T-helper 2 cell (primary cell): ENCODE measurements around the gene CFAP97D1.
"Not testable (repeated sequence)": the region's sequence is repeated elsewhere in the genome, so short reads cannot be mapped to it uniquely, and the experiment has no call there.

ENCODE experiments used
- DNase-seq, 5 experiments: peaks; one replicate each; pipeline versions ENCODE4 v3.0.0 to v3.0.0-alpha.2; 2012 to 2022

Gene CFAP97D1

DNA sequence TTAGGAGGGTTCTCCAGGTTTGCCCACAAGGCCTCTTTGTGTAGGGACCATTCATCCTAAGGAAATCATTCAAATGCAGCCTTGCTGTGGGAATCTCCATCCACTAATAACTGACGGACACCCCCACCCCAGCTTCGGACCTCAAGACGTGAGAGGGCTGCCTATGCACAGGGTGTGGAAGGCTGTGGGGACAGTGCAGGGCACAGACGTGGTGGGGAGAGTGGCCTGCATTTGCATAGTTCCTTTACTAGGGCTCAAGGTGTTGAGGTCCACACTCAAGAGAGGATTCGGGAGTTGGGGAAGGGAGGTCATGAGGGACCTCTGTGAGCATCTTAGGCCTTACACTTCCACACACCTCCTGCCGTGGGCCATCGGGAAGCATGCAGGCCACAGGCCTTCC lies 11.3 kb upstream of the CFAP97D1 start:
- no peak for DNase-seq

DNA sequence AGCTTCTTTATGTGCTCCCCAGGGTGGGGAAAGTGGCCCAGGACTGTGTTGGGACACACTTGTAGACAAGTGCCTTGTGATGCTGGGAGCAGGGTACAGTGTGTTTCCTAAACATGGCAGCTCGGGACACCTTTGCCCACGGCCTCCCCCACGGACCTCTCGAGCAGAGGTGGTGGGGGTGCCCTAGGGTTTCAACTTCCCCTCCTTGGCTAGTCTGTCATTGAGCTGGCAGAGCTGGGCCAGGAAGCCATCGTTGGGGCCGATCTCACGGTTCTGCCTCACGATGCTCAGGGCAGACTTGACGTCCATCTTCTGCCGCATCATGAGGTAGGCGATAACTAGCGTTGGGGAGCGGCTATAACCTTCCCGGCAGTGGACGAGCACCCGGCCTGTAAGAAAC lies 10.8 kb upstream of the CFAP97D1 start:
- DNase-seq: no peak

- no peak for DNase-seq
Observed at GRCh38 chr17:43769859-43770258, 10.4 kb upstream of the CFAP97D1 start.

DNA sequence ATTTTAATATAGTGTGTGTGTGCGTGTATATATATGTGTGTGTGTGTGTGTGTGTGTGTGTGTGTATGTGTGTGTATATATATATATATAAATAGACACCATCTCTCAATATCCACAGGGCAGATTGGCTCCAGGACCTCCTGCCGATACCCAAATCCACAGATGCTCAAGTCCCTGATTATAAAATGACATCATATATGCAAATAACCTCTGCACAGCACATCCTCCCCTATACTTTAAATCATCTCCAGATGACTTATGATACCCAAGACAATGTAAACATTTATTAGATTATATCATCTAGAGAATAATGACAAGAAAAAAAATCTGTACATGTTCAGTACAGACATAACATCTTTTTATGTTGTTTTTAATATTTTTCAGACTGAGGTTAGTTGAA lies 9.3 kb upstream of the CFAP97D1 start:
- DNase-seq: no peak

GRCh38 chr17:43771463-43771862 lies 8.8 kb upstream of the CFAP97D1 start:
- DNase-seq: no peak

DNA sequence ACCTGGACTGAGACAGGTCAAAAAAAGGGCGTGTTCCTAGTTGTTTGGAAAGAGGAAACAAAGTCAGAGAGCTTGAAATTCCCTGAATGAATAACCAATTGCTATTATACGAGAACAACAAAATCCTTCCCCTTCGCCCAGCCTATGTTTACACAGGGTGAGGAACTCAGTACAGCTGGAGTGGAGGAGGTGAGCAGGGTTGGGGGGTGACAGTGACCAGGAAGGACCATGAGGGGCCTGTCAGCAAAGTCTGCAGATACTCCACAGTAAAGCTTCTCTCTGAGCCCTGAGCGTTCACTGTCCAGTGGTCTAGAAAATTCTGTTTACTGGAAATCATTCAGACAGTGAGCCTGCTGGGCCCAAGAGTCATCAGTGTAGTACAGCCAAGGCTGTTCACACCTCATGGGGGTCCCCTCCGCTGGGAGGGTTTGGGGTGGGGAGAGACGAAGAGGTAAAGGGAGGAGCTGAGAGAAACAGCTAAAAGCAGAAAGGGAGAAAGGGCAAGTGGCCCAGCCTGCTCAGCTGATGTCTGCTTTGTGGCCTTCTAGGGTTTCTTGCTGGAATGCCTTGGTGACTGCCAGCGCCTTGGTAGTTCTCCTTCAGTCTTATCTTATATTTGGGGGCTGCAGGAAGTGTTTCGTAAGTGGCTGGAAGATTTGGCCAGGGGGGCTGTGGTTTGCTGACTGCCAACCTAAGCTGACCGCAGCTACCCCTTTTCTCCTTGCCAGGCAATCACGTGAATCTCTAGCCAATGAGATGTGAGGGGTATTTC lies 7.2 kb upstream of the CFAP97D1 start:
- no peak for DNase-seq

- no peak for DNase-seq
Observed at GRCh38 chr17:43774304-43775250, 5.7 kb upstream of the CFAP97D1 start.

DNA sequence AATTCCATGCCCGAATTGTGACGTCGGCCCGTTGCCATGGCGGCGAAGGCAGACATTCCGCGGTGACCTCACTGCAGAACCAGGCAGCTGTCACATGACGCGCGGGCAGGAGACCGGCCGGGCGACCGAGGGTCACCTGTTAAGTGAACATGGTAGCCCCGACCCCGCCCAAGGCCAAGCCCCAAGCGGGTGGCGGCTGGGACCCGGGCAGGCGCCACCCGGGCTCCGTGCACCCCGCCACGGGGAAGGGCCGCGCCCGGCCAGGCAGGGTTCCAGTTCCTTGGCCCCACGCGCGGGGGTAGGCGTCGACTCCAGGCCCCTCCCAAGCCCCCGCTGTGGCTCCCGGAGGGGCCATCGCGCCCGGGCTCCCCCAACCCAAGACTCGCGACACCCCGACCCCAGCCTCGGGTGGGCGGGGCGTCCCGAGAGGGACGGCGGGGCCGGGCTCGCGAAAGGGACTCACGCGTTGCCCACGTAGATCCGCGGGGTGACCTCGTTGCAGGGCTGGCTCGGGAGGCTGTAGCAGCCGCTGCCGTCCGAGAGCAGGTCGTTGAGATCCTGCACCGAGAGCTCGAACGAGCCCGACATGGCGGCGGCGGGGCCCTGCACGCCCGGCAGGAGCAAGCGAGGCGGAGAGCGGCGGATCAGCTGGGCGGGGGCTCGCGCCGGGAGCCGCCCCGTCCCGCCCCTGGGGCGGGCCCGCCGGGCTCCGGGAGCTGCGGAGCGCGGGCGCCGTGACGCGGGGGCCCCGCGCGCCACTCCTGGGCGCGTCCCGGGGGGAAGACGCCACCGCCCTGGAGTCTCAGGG lies 1.7 kb upstream of the CFAP97D1 start, which contains the start of gene DUSP3:
Gene DUSP3 (minus strand): TSS at position 641 of the 808 bp plus-strand sequence. CDS start 53 bp downstream, at position 588.
- peak; percentile 56 to 81 (median 58) for DNase-seq

DNA sequence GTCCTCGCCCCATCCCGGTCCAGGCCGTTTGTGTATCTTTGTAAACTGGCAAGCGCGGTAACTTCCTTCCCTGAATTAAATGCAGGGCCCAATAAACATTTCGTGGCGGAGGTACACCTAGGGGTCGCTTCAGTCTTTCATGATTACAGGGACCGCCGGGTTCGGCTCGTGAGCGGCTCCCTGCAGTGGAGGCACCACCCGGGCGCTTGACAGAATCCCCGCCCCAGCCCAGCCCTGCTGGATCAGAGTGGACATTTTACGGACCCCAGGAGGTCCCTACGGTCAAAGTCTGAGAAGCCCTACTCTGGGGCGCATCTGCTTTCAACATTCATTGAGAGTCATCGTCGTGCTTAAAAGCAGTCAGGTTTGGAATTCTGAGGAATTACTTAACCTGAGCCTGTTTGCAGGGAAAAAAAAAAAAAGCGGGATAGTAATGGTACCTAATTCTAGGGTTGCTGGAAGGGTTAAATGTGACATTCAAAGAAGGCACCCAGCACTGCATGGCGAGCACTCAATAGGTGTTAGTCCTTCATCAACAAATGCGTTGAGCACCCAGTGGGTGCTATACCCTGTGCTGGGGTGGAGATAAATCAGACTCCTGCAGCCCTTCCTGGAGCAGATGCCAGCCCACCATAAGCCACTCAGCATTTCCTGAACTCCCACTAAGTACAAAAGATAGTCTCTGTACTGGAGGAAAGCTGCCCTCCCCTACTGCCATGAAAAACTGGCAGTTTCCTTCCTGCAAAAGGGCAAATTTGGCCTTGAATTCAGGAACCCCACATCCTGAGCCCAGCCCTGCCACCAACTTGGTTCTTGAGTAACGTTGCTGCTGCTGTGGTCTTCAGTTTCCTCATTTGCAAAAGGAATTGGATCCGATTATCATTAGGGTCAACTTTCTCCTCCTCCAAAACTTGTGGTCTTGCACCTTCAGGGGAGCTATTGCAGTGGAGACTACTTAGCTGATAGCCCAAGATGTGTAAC lies 800 bp upstream of the CFAP97D1 start:
- DNase-seq: no peak

DNA sequence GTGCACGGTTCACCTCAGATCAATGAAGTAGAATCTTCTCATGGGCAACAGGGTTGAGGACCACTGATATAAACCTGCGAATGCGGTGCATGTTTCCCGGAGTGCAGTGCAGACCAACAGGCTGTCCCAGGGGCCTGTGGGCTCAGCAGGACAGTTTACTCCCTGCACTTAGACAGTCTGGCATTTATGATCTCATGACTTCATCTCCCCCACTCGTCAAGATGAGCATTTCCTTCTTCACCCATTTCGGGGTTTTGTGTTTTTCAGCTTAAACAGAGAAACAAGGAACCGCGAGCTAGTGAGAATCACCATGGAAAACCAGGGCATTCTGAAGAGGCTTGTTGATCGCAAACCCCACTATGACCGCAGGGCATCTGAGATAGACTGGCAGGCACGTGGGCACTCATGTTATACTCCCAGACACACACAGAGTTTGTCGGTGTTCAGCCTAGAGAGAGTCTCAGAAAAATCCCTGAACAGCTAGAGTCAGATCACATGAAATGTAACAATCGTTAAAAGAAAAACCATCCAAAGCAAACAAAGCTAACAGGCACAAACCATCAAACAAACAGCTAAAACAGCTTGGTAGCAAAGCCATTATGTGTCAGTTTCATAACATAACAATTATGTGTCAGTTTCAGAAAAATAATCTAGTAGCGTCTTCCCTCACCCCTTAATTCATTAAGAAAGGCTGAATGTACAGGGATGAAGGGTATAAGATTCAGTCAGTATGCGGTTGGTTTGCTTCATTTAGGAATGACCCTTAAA lies 2.9 kb downstream of the CFAP97D1 start:
- no peak for DNase-seq

GRCh38 chr17:43784068-43784467 lies 3.8 kb downstream of the CFAP97D1 start:
- DNase-seq: no peak

DNA sequence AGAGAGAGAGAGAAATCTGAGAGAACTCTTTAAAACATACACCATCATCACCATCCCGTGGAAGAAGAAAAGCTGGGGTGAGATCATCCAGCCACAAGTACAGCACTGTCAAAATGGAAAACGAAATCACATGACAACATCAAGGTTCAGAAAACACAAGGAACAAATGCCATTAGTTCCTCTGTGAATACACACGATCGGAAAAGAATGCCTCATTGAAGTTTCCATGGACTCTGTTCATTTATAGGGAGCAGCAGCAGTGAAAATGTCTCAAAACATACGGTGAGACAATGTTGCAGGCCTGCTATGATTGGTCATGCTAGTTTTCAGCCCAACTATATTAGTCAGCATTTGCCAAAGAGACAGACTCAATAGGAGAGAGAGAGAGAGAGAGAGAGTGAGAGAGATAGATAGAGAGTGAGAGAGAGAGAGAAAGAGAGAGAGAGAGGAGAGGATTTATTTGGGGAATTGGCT lies 4.4 kb downstream of the CFAP97D1 start:
- DNase-seq: no peak

- no peak for DNase-seq
Observed at GRCh38 chr17:43787728-43788127, 7.5 kb downstream of the CFAP97D1 start.

DNA sequence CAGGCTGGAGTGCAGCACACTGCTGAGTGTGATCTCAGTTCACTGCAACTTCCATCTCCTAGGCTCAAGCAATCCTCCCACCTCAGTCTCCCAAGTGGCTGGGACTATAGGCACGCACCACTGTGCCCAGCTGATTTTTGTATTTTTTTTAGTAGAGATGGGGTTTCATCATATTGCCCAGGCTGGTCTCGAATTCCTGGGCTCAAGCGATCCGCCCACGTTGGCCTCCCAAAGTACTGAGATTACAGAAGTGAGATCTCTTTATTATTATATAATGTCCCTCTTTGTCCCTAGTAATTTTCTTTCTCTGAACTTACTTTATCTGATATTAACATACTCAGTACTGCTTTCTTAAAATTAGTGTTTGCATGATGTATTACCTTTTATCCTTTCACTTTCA lies 8.3 kb downstream of the CFAP97D1 start:
- DNase-seq: no peak

DNA sequence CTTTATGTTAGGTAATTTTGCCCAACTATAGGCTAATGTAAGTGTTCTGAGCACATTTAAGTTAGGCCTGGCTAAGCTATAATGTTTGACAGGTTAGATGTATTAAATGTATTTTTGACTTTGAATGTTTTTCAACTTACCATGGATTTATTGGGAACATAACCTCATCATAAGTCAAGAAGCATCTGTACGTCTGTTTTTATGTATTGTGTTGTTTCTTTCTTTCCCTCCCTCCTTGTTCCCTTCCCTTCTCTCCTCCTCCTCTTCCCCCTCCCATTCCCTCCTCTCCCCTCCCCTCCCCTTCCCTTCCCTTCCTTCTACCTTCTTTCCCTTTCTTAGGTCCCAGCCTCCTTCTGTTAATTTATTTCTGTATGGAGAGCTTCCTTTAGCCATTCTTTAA lies 9.2 kb downstream of the CFAP97D1 start:
- no peak for DNase-seq

- no peak for DNase-seq
Observed at GRCh38 chr17:43790311-43790940, 10.2 kb downstream of the CFAP97D1 start.

DNA sequence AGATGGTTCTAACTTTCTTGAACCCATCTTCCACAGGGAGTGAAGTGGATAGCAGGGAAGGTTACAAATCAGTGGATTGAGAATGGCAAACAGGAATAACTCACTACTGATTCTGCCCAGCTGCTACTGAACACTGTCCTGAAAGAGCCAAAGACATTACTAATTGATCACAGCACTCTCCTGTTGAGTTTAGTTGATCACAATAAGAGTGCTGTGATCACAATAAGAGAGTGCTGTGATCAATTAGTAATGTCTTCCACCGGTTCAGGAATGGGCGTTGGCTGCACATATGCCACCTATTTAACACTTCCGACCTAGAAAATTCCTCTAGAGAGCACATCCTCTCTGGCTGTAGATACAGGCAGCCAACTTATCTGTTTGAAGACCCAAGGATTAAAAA lies 11.4 kb downstream of the CFAP97D1 start:
- DNase-seq: peak in 1 of 5 experiments; percentile 18

GRCh38 chr17:43792668-43793067 lies 12.4 kb downstream of the CFAP97D1 start:
- DNase-seq: not testable (repeated sequence)

DNA sequence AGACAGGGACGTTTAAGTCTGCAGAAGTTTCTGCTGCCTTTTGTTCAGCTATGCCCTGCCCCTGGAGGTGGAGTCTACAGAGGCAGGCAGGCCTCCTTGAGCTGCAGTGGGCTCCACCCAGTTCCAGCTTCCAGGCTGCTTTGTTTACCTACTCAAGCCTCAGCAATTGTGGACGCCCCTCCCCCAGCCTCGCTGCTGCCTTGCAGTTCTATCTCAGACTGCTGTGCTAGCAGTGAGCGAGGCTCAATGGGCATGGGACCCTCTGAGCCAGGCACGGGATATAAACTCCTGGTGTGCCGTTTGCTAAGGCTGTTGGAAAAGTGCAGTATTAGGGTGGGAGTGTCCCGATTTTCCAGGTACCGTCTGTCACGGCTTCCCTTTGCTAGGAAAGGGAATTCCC lies 17.8 kb downstream of the CFAP97D1 start:
- DNase-seq: not testable (repeated sequence)

- DNase-seq: no peak
Observed at GRCh38 chr17:43799047-43799446, 18.8 kb downstream of the CFAP97D1 start.
